Liver (tissue), 9 donors: ENCODE data around the gene PRDM8. TPM values are rescaled to one million over a fixed set of nuclear protein-coding genes. Genes with fewer than 3 reads are reported as not detected.

Experiments used
- DNase-seq: peaks from one replicate; pipeline ENCODE4 v3.0.0-alpha.2; 2017; ENCODE audit warnings: low spot score
- H3K27ac ChIP-seq, 2 donors: one replicate each; pipeline ENCODE4 v1.7.0; 2013; ENCODE audit warnings: inconsistent platforms in 2 of 2, low read length in 2 of 2, control low read depth in 1 of 2, low read depth in 1 of 2, mild to moderate bottlenecking in 1 of 2
- H3K27me3 ChIP-seq, 4 donors: one replicate each; pipeline versions ENCODE4 v1.6.1 to v1.7.0; 2013; ENCODE audit warnings: low read length in 3 of 4, inconsistent platforms in 1 of 4, mild to moderate bottlenecking in 1 of 4, moderate library complexity in 1 of 4; ENCODE audit not compliant: control insufficient read depth in 4 of 4, insufficient read depth in 4 of 4
- H3K36me3 ChIP-seq, 4 donors: one replicate each; pipeline versions ENCODE4 v1.6.1 to v1.7.0; 2013; ENCODE audit warnings: low read length in 3 of 4, mild to moderate bottlenecking in 3 of 4, low read depth in 1 of 4, moderate library complexity in 1 of 4; ENCODE audit not compliant: control insufficient read depth in 4 of 4, insufficient read depth in 3 of 4
- H3K4me1 ChIP-seq, 4 donors: one replicate each; pipeline versions ENCODE4 v1.6.1 to v1.7.0; 2013; ENCODE audit warnings: low read length in 3 of 4, mild to moderate bottlenecking in 3 of 4, moderate library complexity in 1 of 4; ENCODE audit not compliant: control insufficient read depth in 4 of 4, insufficient read depth in 4 of 4
- H3K4me3 ChIP-seq, 3 donors: one replicate each; pipeline versions ENCODE4 v1.6.1 to v1.7.0; 2013; ENCODE audit warnings: low read length in 3 of 3, control low read depth in 1 of 3, low read depth in 1 of 3, mild to moderate bottlenecking in 1 of 3
- H3K9ac ChIP-seq, 2 donors: one replicate each; pipeline ENCODE4 v1.7.0; 2013; ENCODE audit warnings: low read length in 2 of 2, mild to moderate bottlenecking in 2 of 2, moderate library complexity in 2 of 2, control low read depth in 1 of 2, low read depth in 1 of 2
- H3K9me3 ChIP-seq, 4 donors: one replicate each; pipeline versions ENCODE4 v1.6.1 to v1.7.0; 2013; ENCODE audit warnings: low read length in 3 of 4; ENCODE audit not compliant: control insufficient read depth in 4 of 4
- ATF3 ChIP-seq: IDR thresholded peaks from 2 replicates; pipeline ENCODE4 v1.6.1; 2016; ENCODE audit warnings: antibody characterized with exemption
- EGR1 ChIP-seq, 2 donors: IDR thresholded peaks; 2 replicates each; pipeline ENCODE4 v1.6.1; 2016 to 2018; ENCODE audit warnings: antibody characterized with exemption in 2 of 2, low read depth in 2 of 2
- FOXA1 ChIP-seq: IDR thresholded peaks from 2 replicates; pipeline ENCODE4 v1.6.1; 2016; ENCODE audit warnings: antibody characterized with exemption
- FOXA2 ChIP-seq: IDR thresholded peaks from 2 replicates; pipeline ENCODE4 v1.6.1; 2016; ENCODE audit warnings: antibody characterized with exemption
- GABPA ChIP-seq, 2 donors: IDR thresholded peaks in 1 of 2; conservative IDR thresholded peaks in 1 of 2; 2 replicates each; pipeline ENCODE4 v1.6.1; 2016; ENCODE audit warnings: antibody characterized with exemption in 2 of 2, mild to moderate bottlenecking in 1 of 2, moderate library complexity in 1 of 2
- HNF4A ChIP-seq, 2 donors: conservative IDR thresholded peaks; 2 replicates each; pipeline ENCODE4 v1.6.1; 2016; ENCODE audit warnings: antibody characterized with exemption in 2 of 2, mild to moderate bottlenecking in 2 of 2
- HNF4G ChIP-seq: IDR thresholded peaks from 2 replicates; pipeline ENCODE4 v1.6.1; 2016; ENCODE audit warnings: antibody characterized with exemption
- JUND ChIP-seq, 2 donors: IDR thresholded peaks; 2 replicates each; pipeline ENCODE4 v1.6.1; 2016; ENCODE audit warnings: antibody characterized with exemption in 2 of 2
- NR2F2 ChIP-seq: IDR thresholded peaks from 2 replicates; pipeline ENCODE4 v1.6.1; 2016; ENCODE audit warnings: antibody characterized with exemption
- RAD21 ChIP-seq, 2 donors: IDR thresholded peaks; 2 replicates each; pipeline ENCODE4 v1.6.1; 2016; ENCODE audit warnings: antibody characterized with exemption in 2 of 2, mild to moderate bottlenecking in 2 of 2
- REST ChIP-seq: IDR thresholded peaks from 2 replicates; pipeline ENCODE4 v1.6.1; 2016; ENCODE audit warnings: antibody characterized with exemption, mild to moderate bottlenecking
- RXRA ChIP-seq, 2 donors: IDR thresholded peaks; 2 replicates each; pipeline ENCODE4 v1.6.1; 2017 to 2018; ENCODE audit warnings: antibody characterized with exemption in 2 of 2, mild to moderate bottlenecking in 1 of 2
- SP1 ChIP-seq: IDR thresholded peaks from 2 replicates; pipeline ENCODE4 v1.6.1; 2018; ENCODE audit warnings: antibody characterized with exemption, mild to moderate bottlenecking
- TAF1 ChIP-seq: conservative IDR thresholded peaks from 2 replicates; pipeline ENCODE4 v1.6.1; 2016; ENCODE audit warnings: antibody characterized with exemption, mild to moderate bottlenecking
- YY1 ChIP-seq: IDR thresholded peaks from 2 replicates; pipeline ENCODE4 v1.6.1; 2016; ENCODE audit warnings: antibody characterized with exemption, mild to moderate bottlenecking
- WGBS: extraction: QIAGEN DNeasy Blood & Tissue Kit; methylation state at CpG from one replicate; pipeline ENCODE4 v1.1.7; 2013; 5-methylcytosine and 5-hydroxymethylcytosine counted together
- polyA plus RNA-seq, 2 donors: library from polyadenylated mRNA; stranded (reverse) in 1 of 2; unstranded in 1 of 2; fragments of 200-250 nt in 1 of 2; fragments of >200 nt in 1 of 2; fragmentation: Nextera tagmentation in 1 of 2; extraction: Ambion mirVana in 1 of 2; gene quantifications; one replicate each; pipeline versions ENCODE4 v1.2.1 to v1.2.3, GENCODE V29; 2013 to 2015
- total RNA-seq, 2 donors: library from RNA; depleted of rRNA; stranded (reverse); fragments of >200 nt; gene quantifications; one replicate each; pipeline ENCODE4 v1.2.3, GENCODE V29; 2014
- TF ChIP-seq, protein P1 (sequence below): fragments of 150-350 bp; IDR thresholded peaks from 2 replicates; pipeline ENCODE4 v1.5.1; 2017; ENCODE audit warnings: improper control_type of control experiment, low read depth, low read length; ENCODE audit not compliant: missing input control
- TF ChIP-seq, protein P2 (sequence below): IDR thresholded peaks from 2 replicates; pipeline ENCODE4 v1.6.1; 2016; ENCODE audit warnings: antibody characterized with exemption
- donor health status: healthy.
- donor health status: healthy.
- donor health status: healthy.
- donor health status: healthy.
- donor health status: healthy.

Gene PRDM8
- total and polyA plus RNA-seq, 4 donors = 0.05 to 0.14 (median 0.08) TPM; not detected in 1

DNA sequence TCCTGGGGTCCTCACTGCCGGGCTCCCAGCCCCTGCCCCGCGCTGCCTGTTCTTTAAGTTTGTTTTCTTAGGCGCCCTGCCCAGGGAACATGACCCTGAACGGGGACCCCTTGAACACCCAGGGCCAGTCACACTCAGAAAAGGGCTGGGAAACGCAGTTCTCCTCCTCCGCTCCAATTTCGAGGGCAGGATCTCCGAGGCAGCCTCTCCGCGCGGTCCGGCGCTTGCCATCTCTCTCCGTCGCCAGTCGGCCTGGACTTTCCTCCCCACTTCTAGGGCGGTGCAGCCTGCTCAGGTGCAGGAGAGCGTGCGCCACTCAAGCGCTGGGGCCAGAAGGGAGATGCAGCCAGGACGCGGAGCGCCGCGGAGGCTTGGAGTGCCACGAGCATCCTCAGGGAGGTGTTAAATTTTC lies 9.9 kb downstream of the PRDM8 start:
- DNase-seq = no peak
- Histone ChIP-seq H3K4me1 (peaks cover 2 to 10% (median 5%) of the 10 kb centered on the region in 4 donors), H3K36me3 (no peaks in the 10 kb centered on the region), H3K27me3 (peaks cover 0 to 3% (median 3%) of the 10 kb centered on the region in 4 donors), H3K9me3 (no peaks in the 10 kb centered on the region), H3K9ac (no peak overlapping the region), H3K27ac (no peak overlapping the region), H3K4me3 (no peak overlapping the region)
- WGBS = 20% methylated on average over 27 of the region's 27 CpGs
- no peak for TF ChIP-seq TAF1
- TF ChIP-seq, protein P1, sequence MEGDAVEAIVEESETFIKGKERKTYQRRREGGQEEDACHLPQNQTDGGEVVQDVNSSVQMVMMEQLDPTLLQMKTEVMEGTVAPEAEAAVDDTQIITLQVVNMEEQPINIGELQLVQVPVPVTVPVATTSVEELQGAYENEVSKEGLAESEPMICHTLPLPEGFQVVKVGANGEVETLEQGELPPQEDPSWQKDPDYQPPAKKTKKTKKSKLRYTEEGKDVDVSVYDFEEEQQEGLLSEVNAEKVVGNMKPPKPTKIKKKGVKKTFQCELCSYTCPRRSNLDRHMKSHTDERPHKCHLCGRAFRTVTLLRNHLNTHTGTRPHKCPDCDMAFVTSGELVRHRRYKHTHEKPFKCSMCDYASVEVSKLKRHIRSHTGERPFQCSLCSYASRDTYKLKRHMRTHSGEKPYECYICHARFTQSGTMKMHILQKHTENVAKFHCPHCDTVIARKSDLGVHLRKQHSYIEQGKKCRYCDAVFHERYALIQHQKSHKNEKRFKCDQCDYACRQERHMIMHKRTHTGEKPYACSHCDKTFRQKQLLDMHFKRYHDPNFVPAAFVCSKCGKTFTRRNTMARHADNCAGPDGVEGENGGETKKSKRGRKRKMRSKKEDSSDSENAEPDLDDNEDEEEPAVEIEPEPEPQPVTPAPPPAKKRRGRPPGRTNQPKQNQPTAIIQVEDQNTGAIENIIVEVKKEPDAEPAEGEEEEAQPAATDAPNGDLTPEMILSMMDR = no peak
- TF ChIP-seq YY1 = no peak
- TF ChIP-seq JUND (IDR thresholded peaks at IDR 0.05) = no peak
- no peak for TF ChIP-seq FOXA1
- no peak for TF ChIP-seq REST
- TF ChIP-seq RAD21 (IDR thresholded peaks at IDR 0.05) = no peak
- TF ChIP-seq NR2F2 = no peak
- TF ChIP-seq GABPA (IDR thresholded peaks at IDR 0.05 in 1 of 2, conservative IDR thresholded peaks at IDR 0.05 in 1 of 2) = no peak
- TF ChIP-seq FOXA2 = no peak
- no peak for TF ChIP-seq EGR1 (IDR thresholded peaks at IDR 0.05; ENCODE audit: low read depth in 2 of 2)
- no peak for TF ChIP-seq SP1
- no peak for TF ChIP-seq HNF4G
- TF ChIP-seq HNF4A (conservative IDR thresholded peaks at IDR 0.05) = no peak
- no peak for TF ChIP-seq RXRA (IDR thresholded peaks at IDR 0.05)
- no peak for TF ChIP-seq ATF3
- TF ChIP-seq, protein P2, sequence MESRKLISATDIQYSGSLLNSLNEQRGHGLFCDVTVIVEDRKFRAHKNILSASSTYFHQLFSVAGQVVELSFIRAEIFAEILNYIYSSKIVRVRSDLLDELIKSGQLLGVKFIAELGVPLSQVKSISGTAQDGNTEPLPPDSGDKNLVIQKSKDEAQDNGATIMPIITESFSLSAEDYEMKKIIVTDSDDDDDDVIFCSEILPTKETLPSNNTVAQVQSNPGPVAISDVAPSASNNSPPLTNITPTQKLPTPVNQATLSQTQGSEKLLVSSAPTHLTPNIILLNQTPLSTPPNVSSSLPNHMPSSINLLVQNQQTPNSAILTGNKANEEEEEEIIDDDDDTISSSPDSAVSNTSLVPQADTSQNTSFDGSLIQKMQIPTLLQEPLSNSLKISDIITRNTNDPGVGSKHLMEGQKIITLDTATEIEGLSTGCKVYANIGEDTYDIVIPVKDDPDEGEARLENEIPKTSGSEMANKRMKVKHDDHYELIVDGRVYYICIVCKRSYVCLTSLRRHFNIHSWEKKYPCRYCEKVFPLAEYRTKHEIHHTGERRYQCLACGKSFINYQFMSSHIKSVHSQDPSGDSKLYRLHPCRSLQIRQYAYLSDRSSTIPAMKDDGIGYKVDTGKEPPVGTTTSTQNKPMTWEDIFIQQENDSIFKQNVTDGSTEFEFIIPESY = no peak

- no peak for TF ChIP-seq YY1
- WGBS = 63% methylated on average over 10 of the region's 10 CpGs
- Histone ChIP-seq H3K4me1 (peaks cover 0 to 5% (median 2%) of the 10 kb centered on the region in 4 donors), H3K27me3 (peaks cover 0 to 6% (median 3%) of the 10 kb centered on the region in 4 donors), H3K9me3 (no peaks in the 10 kb centered on the region), H3K36me3 (no peaks in the 10 kb centered on the region), H3K9ac (no peak overlapping the region), H3K4me3 (no peak overlapping the region), H3K27ac (no peak overlapping the region)
- no peak for DNase-seq
Observed at GRCh38 chr4:80207664-80208063, 10.4 kb downstream of the PRDM8 start.
